Left colon (tissue), 2 donors: ENCODE measurements around the gene TRIM44. TPM values are rescaled to one million over a fixed set of nuclear protein-coding genes. Genes with fewer than 3 reads are reported as not detected.
"Not testable (repeated sequence)": the region's sequence is repeated elsewhere in the genome, so short reads cannot be mapped to it uniquely, and the experiment has no call there.

ENCODE experiments used
- ATAC-seq: fragments of 200-7000 bp; cut with Tn5 transposase; one replicate; pipeline ENCODE4 v1.9.1; 2020; ENCODE audit warnings: mild to moderate bottlenecking, moderate library complexity
- DNase-seq, 2 donors: peaks; one replicate each; pipeline ENCODE4 v3.0.0-alpha.2; 2020
- intact Hi-C, 2 donors: fragments of 100-400 bp; cut with DNase I in 1 of 2; cut with micrococcal nuclease in 1 of 2; formaldehyde crosslinking; loops; one replicate each; pipeline versions ENCODE4 v1.11.2 to v1.14.0; 2022; cut with DNase I, micrococcal nuclease
- total RNA-seq, 2 donors: library from RNA; stranded (reverse); fragmentation: NEBNext Ultra II Directional; extraction: Animal tissue kit (Norgen Biotek cat#: 25700); gene quantifications; one replicate each; pipeline ENCODE4 v1.2.1, GENCODE V29; 2021
- donor health status: DM: no; HTN: no; CAD: no.
- donor health status: DM: yes; HTN: yes; CAD: no.

TRIM44 gene
- total RNA-seq, 2 donors from 2014 or later, result 45.7 to 49.4 TPM

DNA sequence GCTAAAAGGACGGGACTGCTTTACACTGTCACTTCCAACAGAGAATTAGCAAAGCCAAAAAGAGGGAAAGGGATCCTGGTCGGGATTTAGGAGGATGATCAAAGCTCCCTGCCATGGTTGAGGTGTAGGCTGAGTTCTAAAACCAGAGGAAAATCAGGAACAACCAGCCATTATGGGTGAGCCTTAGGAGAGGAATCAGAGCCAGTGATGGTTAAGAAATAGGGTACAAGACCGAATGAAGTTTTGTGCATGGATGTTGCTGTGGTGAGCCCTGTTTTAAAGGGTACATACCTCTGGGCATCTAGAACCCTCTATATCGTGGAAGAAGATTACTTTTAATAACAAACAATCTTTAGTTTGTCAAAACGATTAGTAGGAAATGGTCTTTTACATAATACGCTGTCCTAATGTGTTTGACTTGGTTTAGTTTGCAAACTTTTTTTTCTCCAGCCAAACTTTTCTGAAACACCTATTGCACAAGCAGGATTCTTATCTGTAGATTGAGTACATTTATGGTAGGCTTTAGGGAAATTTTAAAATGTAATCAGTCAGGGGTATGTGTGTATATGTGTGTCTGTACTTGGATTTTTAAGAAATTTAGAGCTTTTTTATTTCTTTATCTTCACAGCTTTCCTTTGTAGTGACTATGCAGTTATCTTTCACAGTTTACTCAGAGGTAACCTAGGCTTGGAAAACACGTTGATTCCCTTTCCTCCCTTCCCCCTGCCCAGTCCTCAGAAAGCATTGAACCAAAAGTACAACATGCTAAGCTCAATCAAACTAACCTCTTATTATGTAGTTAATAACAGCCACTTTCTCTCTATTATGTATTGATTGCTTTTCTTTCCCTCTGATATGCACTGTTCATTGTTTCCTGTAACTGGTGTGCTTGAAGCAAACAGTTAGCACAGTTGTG lies 26.8 kb downstream of the TRIM44 start:
- DNase-seq, result no peak
- no peak for ATAC-seq

DNA sequence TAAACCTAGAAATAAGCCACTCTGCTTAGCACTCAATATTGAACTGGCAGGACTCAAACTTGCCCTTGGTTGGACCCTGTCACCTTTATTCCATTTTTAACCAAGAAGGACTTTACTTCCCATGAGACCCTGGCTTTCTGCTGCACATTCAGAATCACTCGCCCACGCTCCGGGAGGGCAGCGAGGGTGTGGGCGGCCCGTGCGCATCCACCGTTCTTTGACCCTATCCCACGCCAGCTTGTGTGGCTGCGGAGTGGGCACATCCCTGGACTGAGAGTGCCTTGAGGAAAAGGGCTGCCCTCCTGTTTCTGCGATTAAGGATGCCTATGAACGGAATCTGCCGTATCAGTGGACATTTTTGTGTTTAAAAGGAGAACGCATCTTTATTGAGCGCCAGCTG lies 39.6 kb downstream of the TRIM44 start:
- no peak for ATAC-seq
- DNase-seq, result no peak
- intact Hi-C loops, result no loop called here

More for the DNA sequence above, 26.8 kb downstream of the TRIM44 start:
- intact Hi-C loops, result no loop called here

DNA sequence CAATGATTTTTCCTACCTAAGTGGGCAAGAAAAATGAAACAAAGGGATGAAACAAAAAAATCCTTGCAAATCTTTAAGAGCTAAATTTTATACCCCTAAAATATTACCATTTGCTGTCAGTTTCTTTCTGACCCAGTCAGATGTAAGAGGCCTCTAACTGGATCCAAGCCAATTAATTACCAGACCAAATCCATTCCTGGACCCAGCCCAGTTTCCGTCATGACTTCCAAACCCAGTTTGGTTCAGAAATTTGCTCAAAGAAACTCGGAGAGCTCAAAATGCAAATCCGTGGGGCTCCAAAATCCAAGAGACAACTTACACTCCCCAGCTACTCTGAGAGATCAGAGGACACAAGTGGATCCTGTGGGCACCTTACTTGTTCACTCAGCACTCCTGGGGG lies 46.8 kb downstream of the TRIM44 start:
- ATAC-seq, result no peak
- no peak for DNase-seq
- intact Hi-C loops, result no loop called here

DNA sequence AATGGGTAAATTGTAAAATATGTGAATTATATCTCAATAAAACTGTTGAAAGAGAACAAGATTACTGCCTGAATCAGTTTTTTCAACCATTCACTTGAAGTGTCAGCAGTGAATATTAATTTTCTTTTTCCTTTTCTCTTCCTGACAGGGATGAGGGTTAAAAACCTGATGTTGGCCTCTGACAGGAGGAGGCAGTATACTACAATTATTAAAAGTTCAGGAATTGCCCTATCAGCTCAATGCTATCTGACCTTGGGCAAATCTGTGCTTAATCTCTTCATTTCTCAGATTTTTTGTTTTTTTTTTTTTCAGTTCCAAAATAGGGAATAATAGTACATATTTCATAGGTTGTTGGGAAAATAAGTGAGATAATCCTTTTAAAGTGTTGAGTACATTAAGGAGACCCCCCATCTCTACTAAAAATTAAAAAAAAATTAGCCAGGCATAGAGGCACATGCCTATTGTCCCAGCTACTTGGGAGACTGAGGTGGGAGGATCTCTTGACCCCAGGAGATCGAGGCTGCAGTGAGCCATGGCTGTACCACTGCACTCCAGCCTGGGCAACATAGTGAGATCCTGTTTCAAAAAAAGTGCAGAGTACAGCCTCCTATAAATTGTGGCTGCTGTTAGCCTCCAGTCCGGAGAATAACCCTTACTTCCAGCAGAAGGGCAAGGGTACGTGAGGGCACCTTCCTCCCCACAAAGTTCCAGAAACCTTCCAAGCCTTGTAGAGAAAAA lies 48.8 kb downstream of the TRIM44 start:
- ATAC-seq, result no peak
- DNase-seq, result no peak
- intact Hi-C loops, result no loop called here

DNA sequence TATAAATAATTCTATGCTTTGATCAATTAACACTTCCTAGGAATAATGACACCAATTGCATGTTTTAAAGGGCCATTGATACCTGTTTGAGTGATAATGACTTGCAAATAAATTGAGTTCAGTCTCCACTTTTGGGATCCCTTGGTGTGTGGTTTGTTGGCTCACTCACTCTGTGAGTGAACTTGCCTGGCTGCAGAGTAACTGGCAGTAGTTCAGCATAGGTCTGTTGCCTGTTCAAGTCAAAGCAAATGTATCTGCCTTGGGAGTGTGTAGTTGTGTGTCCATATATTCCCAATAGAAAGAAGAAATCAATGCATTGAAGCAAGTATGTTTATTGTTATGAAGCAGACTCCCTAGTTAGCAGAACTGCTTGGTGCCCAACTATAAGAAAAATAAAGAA lies 49.3 kb downstream of the TRIM44 start:
- no peak for ATAC-seq
- intact Hi-C loops, result no loop called here
- no peak for DNase-seq

DNA sequence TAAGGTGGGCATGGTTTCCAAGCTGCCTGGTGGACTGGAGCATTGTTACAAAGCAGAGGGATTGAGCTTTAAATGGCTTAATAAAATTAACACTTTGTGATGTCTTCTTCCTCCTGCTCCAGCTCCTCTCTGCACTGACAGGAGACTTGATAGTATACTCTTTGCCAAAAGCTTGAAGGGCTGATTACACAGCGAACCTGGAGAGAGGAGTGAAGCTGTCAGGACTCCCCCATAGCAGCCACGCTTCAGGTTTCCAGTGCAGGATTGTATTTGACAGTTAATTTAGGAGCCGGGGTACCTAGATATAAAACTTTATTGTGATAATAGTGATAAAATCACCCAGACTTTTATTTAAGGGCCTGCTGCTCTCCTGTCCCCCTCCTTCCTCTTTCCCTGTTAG lies 50.0 kb downstream of the TRIM44 start:
- intact Hi-C loops, result no loop called here
- no peak for ATAC-seq

DNA sequence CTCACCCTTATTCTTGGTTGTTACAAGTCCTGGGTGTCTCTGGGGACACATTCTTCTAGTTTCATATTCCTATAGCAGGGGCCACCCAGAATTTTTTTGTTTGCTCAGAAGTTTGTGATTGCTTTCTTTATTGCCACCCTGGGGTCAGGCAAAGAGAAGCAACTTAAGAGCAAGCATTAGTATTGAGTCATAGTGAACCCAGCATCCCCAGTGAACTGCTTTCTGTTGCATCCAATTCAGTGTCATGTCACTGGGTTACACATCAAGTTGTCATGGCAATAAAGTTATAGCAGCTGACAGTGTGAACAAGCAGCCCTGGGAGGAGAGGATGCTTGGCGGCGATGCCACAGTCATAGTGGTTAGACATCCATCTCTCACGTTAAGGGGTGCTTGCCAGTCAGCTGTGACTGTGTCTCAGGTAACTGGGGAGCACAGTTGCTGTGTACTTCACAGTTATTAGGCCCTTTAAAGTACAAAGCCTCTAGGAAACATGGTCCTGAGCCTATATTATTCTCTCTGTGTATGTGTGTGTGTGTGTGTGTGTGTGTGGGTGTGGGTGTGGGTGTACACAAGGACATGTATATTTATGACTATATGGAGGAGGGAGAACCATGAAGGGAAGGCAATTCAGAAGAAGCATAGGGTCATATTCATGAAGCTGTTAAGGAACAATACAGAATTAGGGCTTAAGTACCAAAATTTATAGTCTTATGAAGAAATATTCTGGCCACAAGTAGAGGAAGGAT lies 52.5 kb downstream of the TRIM44 start:
- DNase-seq, result no peak
- peak; percentile 46 for ATAC-seq
- intact Hi-C loops, result no loop called here

More for the DNA sequence above, 50.0 kb downstream of the TRIM44 start:
- DNase-seq, result no peak

DNA sequence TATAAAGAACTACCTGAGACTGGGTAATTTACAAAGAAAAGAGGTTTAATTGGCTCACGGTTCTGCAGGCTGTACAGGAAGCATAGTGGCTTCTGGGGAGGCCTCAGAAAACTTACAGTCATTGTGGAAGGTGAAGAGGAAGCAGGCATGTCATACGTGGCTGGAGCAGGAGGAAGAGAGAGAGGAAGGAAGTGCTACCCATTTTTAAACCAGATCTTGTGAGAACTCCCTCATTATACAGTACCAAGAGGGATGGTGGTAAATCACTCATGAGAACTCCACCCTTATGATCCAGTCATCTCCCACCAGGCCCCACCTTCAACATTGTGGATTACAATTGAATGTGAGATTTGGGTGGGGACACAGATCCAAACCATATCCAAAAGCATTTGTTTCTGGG lies 53.1 kb downstream of the TRIM44 start:
- intact Hi-C loops, ATAC-seq, DNase-seq: not testable (repeated sequence)

DNA sequence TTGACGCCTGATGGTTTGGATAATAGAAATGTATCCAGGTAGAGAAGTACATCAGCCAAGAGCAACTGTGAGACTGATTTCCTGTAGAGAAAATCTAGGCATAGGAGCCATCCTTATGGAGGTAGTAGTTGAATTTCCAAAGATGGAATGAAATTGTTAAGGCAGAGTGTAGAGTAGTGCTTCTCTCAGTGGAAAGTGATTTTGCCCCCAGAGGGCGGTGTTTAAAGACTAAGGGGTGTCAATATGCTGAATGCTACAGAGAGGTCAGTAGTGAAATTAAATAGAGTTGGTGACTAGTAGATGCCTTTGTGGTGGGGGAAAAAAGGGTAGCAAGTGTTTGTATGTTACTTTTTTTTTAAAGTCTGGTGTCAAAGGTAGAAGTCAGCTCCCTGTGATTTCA lies 54.5 kb downstream of the TRIM44 start:
- DNase-seq, result no peak
- no peak for ATAC-seq
- intact Hi-C loops, result no loop called here

DNA sequence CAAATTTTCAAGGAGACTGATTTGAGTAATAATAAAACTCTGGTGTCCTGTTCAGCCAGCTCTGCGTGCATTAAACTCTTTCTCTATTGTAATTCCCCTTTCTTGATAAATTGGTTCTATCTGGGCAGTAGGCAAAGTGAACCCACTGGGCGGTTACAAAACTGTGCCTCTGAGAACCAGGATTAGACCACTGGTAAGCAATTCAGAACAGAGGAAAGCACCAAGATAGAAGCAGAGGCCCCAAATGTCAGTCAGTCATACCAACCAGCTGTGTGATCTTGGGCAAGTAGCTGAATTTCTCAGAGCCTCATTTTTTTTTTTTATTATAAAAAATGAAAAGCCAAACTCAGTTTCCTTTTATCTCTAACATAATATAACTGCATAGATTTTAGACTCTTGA lies 54.9 kb downstream of the TRIM44 start:
- intact Hi-C loops, result no loop called here
- no peak for DNase-seq
- no peak for ATAC-seq

DNA sequence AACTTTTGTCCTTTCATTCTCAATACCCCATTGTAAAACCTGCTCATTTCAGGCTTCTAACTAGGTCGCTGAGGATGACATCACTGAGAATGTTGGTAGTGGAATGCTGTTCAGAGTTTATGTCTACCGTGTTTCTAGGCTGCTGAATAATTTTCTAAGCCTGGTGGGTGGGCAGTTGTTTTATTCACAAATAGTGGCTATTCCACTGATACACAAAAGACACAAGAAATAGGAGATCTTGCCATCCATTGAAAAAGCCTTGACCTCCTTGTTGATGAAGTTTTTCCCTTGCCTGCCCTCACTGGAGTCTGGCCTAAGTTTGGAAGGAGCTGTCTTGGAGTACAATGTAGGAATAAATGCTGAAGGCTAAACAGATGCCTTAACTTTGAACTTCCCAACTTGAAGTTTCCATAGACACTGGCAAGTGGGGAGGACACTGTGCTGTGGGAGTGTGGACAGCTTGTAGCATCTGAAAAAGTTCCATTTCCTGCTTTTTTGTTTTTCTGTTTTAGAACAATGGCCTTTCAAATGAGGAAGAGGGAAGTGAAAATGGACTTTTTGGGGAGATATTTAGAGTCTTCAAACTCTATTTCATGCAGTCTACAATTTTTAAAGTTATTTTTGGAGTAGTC lies 59.2 kb downstream of the TRIM44 start:
- no peak for DNase-seq
- intact Hi-C loops, result no loop called here
- ATAC-seq, result no peak

DNA sequence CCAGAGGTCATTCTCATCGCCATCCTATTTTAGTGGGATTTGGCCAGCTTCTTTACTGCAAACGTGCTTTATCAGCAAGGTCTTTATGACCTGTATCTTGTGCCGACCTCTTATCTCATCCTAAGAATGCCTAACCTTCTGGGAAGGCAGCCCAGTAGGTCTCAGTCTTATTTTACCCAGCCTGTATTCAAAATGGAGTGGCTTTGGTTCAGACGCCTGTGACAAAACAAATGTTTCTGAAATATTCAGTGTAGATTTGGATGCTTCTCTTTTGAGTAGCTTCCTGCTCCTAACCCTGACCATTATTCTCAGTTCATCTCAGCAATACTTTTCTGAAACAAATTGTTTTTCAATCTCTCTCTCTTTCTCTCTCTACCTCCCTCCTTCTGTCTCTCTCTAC lies 60.1 kb downstream of the TRIM44 start:
- intact Hi-C loops, result no loop called here

DNA sequence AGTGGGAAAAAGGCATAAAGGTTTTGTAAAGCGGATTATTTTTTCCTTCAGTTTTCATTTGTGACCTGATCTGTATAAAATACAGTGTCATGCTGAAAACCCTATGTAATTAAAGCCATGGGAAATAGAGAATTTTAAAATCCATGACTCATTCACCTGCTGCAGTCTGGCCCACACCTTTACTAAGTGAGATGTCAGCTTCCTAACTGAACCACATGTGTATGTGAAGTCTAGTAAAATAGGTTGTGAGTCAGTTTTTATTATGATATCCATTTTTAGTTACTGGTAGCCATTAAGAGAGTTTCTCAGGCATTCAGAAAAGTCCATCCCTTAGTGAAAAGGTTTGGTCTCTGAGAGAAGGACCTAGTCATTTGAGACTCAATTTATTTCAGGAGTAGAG lies 60.9 kb downstream of the TRIM44 start:
- intact Hi-C loops, result no loop called here
- no peak for DNase-seq
- ATAC-seq, result peak; percentile 30

More for the DNA sequence above, 60.1 kb downstream of the TRIM44 start:
- DNase-seq (no peak), ATAC-seq (no peak)

DNA sequence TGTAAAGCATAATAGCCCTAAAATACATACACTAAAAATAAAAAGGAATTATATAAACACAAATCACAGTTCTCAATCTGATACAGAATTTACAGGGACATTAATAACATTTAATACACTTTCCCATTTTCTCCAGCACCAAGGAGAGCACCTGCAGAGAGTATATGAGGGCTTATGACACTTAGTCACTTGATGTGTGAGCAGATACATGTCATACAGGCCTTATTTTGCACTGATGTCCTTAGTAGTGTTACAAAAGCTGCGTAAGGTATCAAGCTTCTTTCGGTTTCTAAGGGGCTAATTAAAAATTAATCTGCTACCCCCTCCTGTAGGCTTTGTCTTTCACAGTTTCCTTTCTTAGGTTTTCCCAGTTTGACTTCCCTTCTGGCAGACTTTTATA lies 61.3 kb downstream of the TRIM44 start:
- no peak for DNase-seq
- intact Hi-C loops, result no loop called here
- ATAC-seq, result no peak

DNA sequence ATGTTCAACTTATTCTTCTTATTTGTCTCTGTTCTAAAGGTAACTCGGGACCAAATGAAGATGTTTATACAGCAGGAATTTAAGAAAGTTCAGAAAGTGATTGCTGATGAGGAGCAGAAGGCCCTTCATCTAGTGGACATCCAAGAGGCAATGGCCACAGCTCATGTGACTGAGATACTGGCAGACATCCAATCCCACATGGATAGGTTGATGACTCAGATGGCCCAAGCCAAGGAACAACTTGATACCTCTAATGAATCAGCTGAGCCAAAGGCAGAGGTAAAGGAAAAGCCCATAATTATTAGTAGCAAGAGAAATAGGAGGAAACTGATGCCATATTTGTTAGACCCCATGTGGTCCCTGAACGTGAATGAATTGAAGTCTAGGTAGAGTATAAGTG lies 63.3 kb downstream of the TRIM44 start:
- ATAC-seq (no peak), DNase-seq (no peak)
- intact Hi-C loops, result no loop called here

DNA sequence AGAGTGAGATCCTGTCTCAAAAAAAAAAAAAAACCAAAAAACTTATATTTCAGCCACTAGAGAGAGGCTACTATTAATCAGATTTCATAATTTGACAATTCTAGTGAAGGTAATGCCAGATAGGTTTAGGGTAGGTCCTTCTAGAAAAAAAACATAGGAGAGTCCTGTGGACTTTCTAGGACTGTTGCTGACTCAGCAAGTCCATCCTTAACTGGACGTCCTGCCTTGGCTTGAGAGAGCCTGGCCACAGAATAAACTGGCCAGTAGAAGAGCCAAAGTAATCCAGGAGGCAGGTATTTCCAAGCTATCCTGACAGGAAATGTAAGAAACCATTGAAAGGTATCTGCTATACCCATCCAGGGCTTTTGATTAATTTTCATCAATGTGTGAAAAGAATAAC lies 64.6 kb downstream of the TRIM44 start:
- intact Hi-C loops, result no loop called here
- no peak for ATAC-seq
- DNase-seq, result no peak

DNA sequence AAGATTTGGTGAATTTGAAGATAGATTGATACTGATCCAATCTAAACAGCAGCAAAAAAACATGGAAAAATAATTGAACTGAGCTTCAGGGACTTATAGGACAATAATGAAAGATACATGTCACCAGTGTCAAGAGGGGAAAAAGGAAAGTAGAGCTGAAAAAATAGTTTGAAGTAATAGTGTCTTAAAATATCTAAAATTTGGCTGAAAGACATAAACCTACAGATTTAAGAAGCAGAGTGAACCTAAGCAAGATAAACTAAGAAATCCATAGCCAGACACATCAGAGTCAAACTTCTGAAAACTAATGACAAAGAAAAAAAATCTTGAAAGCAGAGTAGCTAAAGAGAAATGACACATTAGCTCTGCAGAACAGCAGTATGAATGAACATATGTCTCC lies 67.7 kb downstream of the TRIM44 start:
- no peak for ATAC-seq
- DNase-seq, result no peak
- intact Hi-C loops, result no loop called here

DNA sequence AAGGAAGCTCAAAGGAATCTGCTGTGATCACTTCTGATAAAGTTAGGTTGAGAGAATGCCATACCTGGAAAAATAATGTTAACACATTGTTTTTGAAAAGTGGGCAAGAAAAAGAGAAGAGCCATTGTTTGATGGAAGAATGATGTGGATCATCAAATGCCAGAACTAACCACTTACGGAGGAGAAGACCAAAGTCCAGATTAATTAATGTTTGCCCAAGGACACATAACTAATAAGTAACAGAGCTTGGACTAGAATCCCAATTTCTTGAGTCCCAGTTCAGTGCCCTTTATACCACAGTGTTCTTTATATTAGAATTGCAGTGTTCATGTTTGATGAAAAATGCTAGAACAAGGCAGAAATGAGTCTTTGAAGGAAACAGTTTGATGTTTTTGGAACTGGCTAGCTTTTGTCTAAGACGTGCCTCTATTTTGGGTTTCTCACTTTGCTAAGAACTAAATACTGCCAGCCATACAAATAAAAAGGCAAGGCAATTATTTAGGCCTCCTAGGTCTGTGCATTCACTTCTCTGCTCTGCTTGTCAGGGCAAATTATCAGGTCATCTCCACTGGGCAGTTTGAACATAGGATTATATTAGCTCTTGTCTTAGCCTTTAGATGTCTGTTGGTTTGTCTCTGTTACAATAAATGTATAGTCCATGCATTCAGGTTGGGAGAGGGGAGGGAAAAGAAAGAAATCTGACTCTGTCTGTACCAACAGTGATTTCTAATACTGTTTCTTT lies 72.3 kb downstream of the TRIM44 start:
- DNase-seq (no peak), ATAC-seq (no peak)
- intact Hi-C loops, result no loop called here
